Measurements from ENCODE around the gene C17orf107. TPM values are rescaled to one million over a fixed set of nuclear protein-coding genes. Genes with fewer than 3 reads are reported as not detected.
"Not testable (repeated sequence)": the region's sequence is repeated elsewhere in the genome, so short reads cannot be mapped to it uniquely, and the experiment has no call there.

The C17orf107 gene
- total RNA-seq, 4 donors from 2014 or later: 1.8 to 3.2 (median 2.1) TPM; not detected in 1

DNA sequence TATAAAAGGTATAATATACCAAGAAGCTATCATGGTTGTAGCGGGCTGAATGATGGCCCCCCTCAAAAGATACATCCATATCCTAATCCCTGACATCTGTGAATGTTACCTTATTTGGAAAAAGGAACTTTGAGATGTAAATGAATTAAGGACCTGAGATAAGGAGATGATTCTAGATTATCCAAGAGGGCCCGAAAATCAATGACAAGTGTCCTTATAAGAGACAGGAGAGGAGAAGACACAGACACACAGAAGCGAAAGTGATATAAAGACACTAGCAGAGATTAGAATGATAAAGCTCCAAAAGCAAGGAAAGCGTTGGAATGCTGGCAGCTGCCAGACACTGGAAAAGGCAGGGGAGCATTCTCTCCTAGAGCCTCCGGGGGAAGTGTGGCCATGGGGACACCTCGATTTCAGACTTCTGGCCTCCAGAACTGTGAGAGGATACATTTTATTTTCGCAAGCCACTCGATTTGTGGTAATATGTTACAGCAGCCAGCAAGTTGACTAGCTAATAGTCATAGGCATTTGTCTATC, 20.2 kb downstream of the C17orf107 start:
- intact Hi-C loops (cut with DNase I; ENCODE audit: low total_unique reads): no loop called here

GRCh38 chr17:4920351-4921048, 21.2 kb downstream of the C17orf107 start:
- TF ChIP-seq, protein P1, sequence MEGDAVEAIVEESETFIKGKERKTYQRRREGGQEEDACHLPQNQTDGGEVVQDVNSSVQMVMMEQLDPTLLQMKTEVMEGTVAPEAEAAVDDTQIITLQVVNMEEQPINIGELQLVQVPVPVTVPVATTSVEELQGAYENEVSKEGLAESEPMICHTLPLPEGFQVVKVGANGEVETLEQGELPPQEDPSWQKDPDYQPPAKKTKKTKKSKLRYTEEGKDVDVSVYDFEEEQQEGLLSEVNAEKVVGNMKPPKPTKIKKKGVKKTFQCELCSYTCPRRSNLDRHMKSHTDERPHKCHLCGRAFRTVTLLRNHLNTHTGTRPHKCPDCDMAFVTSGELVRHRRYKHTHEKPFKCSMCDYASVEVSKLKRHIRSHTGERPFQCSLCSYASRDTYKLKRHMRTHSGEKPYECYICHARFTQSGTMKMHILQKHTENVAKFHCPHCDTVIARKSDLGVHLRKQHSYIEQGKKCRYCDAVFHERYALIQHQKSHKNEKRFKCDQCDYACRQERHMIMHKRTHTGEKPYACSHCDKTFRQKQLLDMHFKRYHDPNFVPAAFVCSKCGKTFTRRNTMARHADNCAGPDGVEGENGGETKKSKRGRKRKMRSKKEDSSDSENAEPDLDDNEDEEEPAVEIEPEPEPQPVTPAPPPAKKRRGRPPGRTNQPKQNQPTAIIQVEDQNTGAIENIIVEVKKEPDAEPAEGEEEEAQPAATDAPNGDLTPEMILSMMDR (IDR thresholded peaks at IDR 0.05): no peak
- TF ChIP-seq EP300 (IDR thresholded peaks at IDR 0.05; ENCODE audit: low read depth) (no peak), POLR2AphosphoS5 (IDR thresholded peaks at IDR 0.05) (no peak), POLR2A (IDR thresholded peaks at IDR 0.05) (no peak)
- Histone ChIP-seq H3K36me3 (no peaks in the 10 kb centered on the region), H3K9me3 (no peaks in the 10 kb centered on the region), H3K27ac (no peak overlapping the region), H3K27me3 (no peaks in the 10 kb centered on the region), H3K4me3 (no peak overlapping the region), H3K4me1 (no peaks in the 10 kb centered on the region)
- intact Hi-C loops (cut with DNase I; ENCODE audit: low total_unique reads): no loop called here
- in situ Hi-C loops (cut with MboI; ENCODE audit: low pct_ligation_motif_present in 1 of 4, low pct_unique_long_range_greater_than_20kb in 1 of 4, low sequenced_read_pairs in 3 of 4): loop anchor here in 2 of 4 donors (25.0 kb wide), 1 partner anchor 142 kb away; no protein-coding TSS in a partner anchor
- DNase-seq: no peak
- 82 to 87% methylated on average over 3 to 10 of the region's 10 CpGs for WGBS, 2 donors (ENCODE audit: low coverage in 1 of 2)

More for the DNA sequence above, 20.2 kb downstream of the C17orf107 start:
- no peaks in the 10 kb centered on the region for H3K9me3 ChIP-seq
- H3K27me3 ChIP-seq: no peaks in the 10 kb centered on the region
- DNase-seq: no peak
- no peak overlapping the region for H3K27ac ChIP-seq
- H3K36me3 ChIP-seq: no peaks in the 10 kb centered on the region
- no peak overlapping the region for H3K4me3 ChIP-seq
- 77 to 85% methylated on average over 8 of the region's 8 CpGs for WGBS, 2 donors (ENCODE audit: low coverage in 1 of 2)
- TF ChIP-seq, protein P1 (IDR thresholded peaks at IDR 0.05): no peak
- TF ChIP-seq POLR2AphosphoS5 (IDR thresholded peaks at IDR 0.05) (no peak), EP300 (IDR thresholded peaks at IDR 0.05; ENCODE audit: low read depth) (no peak), POLR2A (IDR thresholded peaks at IDR 0.05) (no peak)
- in situ Hi-C loops (cut with MboI; ENCODE audit: low pct_ligation_motif_present in 1 of 4, low pct_unique_long_range_greater_than_20kb in 1 of 4, low sequenced_read_pairs in 3 of 4): loop anchor here in 3 of 4 donors (10.0 to 25.0 kb wide), 3 partner anchors 55 to 145 kb away; no protein-coding TSS in a partner anchor
- H3K4me1 ChIP-seq: no peaks in the 10 kb centered on the region

DNA sequence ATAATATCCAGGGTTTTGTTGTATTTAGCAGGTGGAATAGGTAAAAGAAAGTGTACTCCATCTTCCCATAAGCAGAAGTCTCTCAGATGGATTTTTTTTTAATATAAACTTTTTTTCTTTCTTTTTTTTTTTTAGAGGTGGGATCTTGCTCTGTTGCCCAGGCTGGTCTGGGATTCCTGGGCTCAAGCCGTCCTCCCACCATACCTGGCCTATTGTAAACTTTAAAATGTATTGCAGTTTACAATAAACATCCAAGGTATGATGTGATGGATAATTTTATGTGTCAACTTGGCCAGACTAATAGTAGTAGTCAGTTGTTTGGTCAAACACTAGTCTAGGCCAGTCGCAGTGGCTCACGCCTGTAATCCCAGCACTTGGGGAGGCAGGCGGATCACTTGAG, 22.0 kb downstream of the C17orf107 start:
- no peaks in the 10 kb centered on the region for H3K27me3 ChIP-seq
- in situ Hi-C loops (cut with MboI; ENCODE audit: low pct_ligation_motif_present in 1 of 4, low pct_unique_long_range_greater_than_20kb in 1 of 4, low sequenced_read_pairs in 3 of 4): loop anchor here in 2 of 4 donors (25.0 kb wide), 1 partner anchor 141 kb away; no protein-coding TSS in a partner anchor
- intact Hi-C loops (cut with DNase I; ENCODE audit: low total_unique reads): no loop called here
- no peak for TF ChIP-seq EP300 (IDR thresholded peaks at IDR 0.05; ENCODE audit: low read depth)
- TF ChIP-seq POLR2A (IDR thresholded peaks at IDR 0.05): no peak
- TF ChIP-seq, protein P1 (IDR thresholded peaks at IDR 0.05): no peak
- TF ChIP-seq POLR2AphosphoS5 (IDR thresholded peaks at IDR 0.05): no peak
- H3K4me3 ChIP-seq: no peak overlapping the region
- no peak overlapping the region for H3K27ac ChIP-seq
- no peaks in the 10 kb centered on the region for H3K36me3 ChIP-seq
- 96% methylated on average over 4 of the region's 4 CpGs; no CpG with 5 or more reads in 1 of the 2 donors for WGBS, 2 donors (ENCODE audit: low coverage in 1 of 2)
- no peaks in the 10 kb centered on the region for H3K9me3 ChIP-seq
- H3K4me1 ChIP-seq: no peaks in the 10 kb centered on the region
- no peak for DNase-seq

DNA sequence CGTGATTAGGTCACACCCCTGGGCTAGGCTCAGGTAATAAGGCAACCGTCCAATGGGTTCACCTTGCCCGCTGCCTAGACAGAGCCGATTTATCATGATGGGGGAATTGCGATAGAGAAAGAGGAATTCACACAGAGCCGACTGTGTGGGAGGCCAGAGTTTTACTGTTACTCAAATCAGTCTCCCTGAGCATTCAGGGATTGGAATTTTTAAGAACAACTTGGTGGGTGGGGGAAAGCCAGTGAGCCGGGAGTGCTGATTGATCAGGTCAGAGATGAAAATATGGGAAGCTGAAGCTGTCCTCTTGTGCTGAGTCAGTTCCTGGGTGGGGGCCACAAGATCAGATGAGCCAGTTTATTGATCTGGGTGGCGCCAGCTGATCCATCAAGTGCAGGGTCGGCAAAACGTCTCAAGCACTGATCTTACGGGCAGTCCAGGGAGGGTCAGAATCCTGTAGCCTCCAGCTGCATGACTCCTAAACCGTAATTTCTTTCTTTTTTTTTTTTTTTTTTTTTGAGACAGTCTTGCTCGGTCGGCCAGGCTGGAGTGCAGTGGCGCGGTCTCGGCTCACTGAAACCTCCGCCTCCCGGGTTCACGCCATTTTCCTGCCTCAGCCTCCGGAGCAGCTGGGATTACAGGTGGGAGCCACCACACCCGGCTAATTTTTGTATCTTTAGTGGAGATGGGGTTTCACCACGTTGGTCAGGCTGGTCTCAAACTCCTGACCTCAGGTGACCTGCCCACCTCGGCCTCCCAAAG, 27.4 kb downstream of the C17orf107 start:
- H3K9me3 ChIP-seq; H3K4me3 ChIP-seq; H3K36me3 ChIP-seq; DNase-seq; in situ Hi-C loops (cut with MboI; ENCODE audit: low pct_ligation_motif_present in 1 of 4, low pct_unique_long_range_greater_than_20kb in 1 of 4, low sequenced_read_pairs in 3 of 4); H3K27me3 ChIP-seq; H3K27ac ChIP-seq; H3K4me1 ChIP-seq; intact Hi-C loops (cut with DNase I; ENCODE audit: low total_unique reads): not testable (repeated sequence)
- WGBS, 2 donors (ENCODE audit: low coverage in 1 of 2): 83 to 85% methylated on average over 6 to 24 of the region's 24 CpGs
